DOHH2 (cell line): ENCODE data around the gene BTRC.
A peak's percentile ranks its signal among the peaks of the same experiment; 100 is the strongest.

ENCODE experiments used
- H3F3A ChIP-seq: fragments of 200-600 bp; sonication (generic), shearing (Covaris generic); 2 replicates; pipeline ENCODE4 v1.6.0; 2016; ENCODE audit warnings: antibody characterized with exemption, mild to moderate bottlenecking; ENCODE audit not compliant: control insufficient read depth, insufficient read depth
- H3K27ac ChIP-seq: fragments of 200-600 bp; sonication (generic); 2 replicates; pipeline ENCODE4 v1.5.1; 2014; ENCODE audit warnings: low read depth, mild to moderate bottlenecking, low read length, moderate library complexity
- H3K27me3 ChIP-seq: fragments of 200-600 bp; sonication (generic); 2 replicates; pipeline ENCODE4 v1.6.1; 2014; ENCODE audit warnings: mild to moderate bottlenecking, low read length, mixed read lengths; ENCODE audit not compliant: control insufficient read depth
- H3K36me3 ChIP-seq: fragments of 200-600 bp; sonication (generic); 2 replicates; pipeline ENCODE4 v1.6.1; 2014; ENCODE audit warnings: mild to moderate bottlenecking, low read length, moderate library complexity, mixed read lengths; ENCODE audit not compliant: control insufficient read depth
- H3K4me1 ChIP-seq: fragments of 200-600 bp; sonication (generic); 2 replicates; pipeline ENCODE4 v1.6.1; 2014; ENCODE audit warnings: mild to moderate bottlenecking, low read length, mixed read lengths; ENCODE audit not compliant: control insufficient read depth
- H3K4me2 ChIP-seq: fragments of 200-600 bp; sonication (generic); 2 replicates; pipeline ENCODE4 v1.6.0; 2014; ENCODE audit warnings: mild to moderate bottlenecking, low read length, moderate library complexity
- H3K4me3 ChIP-seq: fragments of 200-600 bp; sonication (generic); 2 replicates; pipeline ENCODE4 v1.5.1; 2014; ENCODE audit warnings: mild to moderate bottlenecking, low read length, mixed read lengths
- H3K79me2 ChIP-seq: fragments of 200-600 bp; sonication (generic); 2 replicates; pipeline ENCODE4 v1.6.1; 2014; ENCODE audit warnings: mild to moderate bottlenecking, low read length, mixed read lengths; ENCODE audit not compliant: control insufficient read depth
- H3K9me2 ChIP-seq: fragments of 200-600 bp; sonication (generic); replicated peaks from 2 replicates; pipeline ENCODE4 v1.6.1; 2014; ENCODE audit warnings: mild to moderate bottlenecking, low read length, mixed read lengths; ENCODE audit not compliant: control insufficient read depth
- H3K9me3 ChIP-seq: fragments of 200-600 bp; sonication (generic); 2 replicates; pipeline ENCODE4 v1.6.1; 2014; ENCODE audit warnings: antibody characterized with exemption, low read length, mixed read lengths; ENCODE audit not compliant: control insufficient read depth, insufficient read depth
- H4K20me1 ChIP-seq: fragments of 200-600 bp; sonication (generic); 2 replicates; pipeline ENCODE4 v1.6.0; 2014; ENCODE audit warnings: low read depth, mild to moderate bottlenecking, antibody characterized with exemption, low read length, moderate library complexity; ENCODE audit not compliant: control insufficient read depth, insufficient read depth
- CTCF ChIP-seq: fragments of 200-600 bp; sonication (generic); IDR thresholded peaks from one replicate; pipeline ENCODE4 v1.5.1; 2014; ENCODE audit warnings: antibody characterized with exemption, mild to moderate bottlenecking, low read depth, low read length; ENCODE audit not compliant: poor library complexity, severe bottlenecking
- EZH2phosphoT487 ChIP-seq: fragments of 200-600 bp; sonication (generic); IDR thresholded peaks from 2 replicates; pipeline ENCODE4 v1.6.1; 2017; ENCODE audit warnings: borderline replicate concordance, mild to moderate bottlenecking, antibody characterized with exemption, low read length, moderate library complexity, mixed read lengths

BTRC gene

GRCh38 chr10:101565370-101565900 lies 211.5 kb downstream of the BTRC start:
- H3K79me2 ChIP-seq: no peaks in the 10 kb centered on the region
- H3K9me2 ChIP-seq: no peaks in the 10 kb centered on the region
- TF ChIP-seq EZH2phosphoT487 (no peak), CTCF (no peak)
- H3K27ac ChIP-seq: no peak overlapping the region
- H3K36me3 ChIP-seq: no peaks in the 10 kb centered on the region
- H3K4me2 ChIP-seq: no peak overlapping the region
- peaks cover 20% of the 10 kb centered on the region for H3K4me1 ChIP-seq
- H3K4me3 ChIP-seq: no peak overlapping the region
- H3K9me3 ChIP-seq: no peaks in the 10 kb centered on the region
- peaks cover 47% of the 10 kb centered on the region for H3K27me3 ChIP-seq
- H4K20me1 ChIP-seq: no peaks in the 10 kb centered on the region; the same call in 1 of the 2 replicates
- no peaks in the 10 kb centered on the region for H3F3A ChIP-seq

DNA sequence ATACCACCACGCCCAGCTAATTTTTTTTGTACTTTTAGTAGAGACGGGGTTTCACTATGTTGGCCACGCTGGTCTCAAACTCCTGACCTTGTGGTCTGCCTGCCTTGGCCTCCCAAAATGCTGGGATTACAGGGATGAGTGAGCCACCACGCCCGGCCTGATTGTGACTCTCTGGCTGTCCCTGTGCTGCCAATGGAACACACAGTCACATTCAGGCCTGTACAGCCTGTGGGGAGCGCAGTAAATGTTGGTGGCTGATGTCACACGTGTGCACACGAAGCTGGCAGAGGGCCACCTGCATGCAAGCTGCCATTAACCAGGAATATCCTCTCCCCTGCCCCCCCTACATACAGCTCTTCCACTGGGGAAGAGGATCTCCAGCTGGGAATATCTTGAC lies 212.0 kb downstream of the BTRC start:
- H3K36me3 ChIP-seq: no peaks in the 10 kb centered on the region
- H3K9me3 ChIP-seq: no peaks in the 10 kb centered on the region
- H3K4me3 ChIP-seq: peak overlapping the region; percentile 27
- no peak overlapping the region for H3K27ac ChIP-seq
- H3F3A ChIP-seq: no peaks in the 10 kb centered on the region
- H3K9me2 ChIP-seq: no peaks in the 10 kb centered on the region
- peak overlapping the region; percentile 68 for H3K4me2 ChIP-seq
- no peaks in the 10 kb centered on the region for H3K79me2 ChIP-seq
- H4K20me1 ChIP-seq: no peaks in the 10 kb centered on the region; the same call in 1 of the 2 replicates
- peaks cover 47% of the 10 kb centered on the region for H3K27me3 ChIP-seq
- no peak for TF ChIP-seq EZH2phosphoT487
- TF ChIP-seq CTCF: no peak
- H3K4me1 ChIP-seq: peaks cover 25% of the 10 kb centered on the region

GRCh38 chr10:101566333-101567164 lies 212.6 kb downstream of the BTRC start:
- H3K4me3 ChIP-seq: peak overlapping the region; percentile 27
- no peaks in the 10 kb centered on the region; the same call in 1 of the 2 replicates for H4K20me1 ChIP-seq
- H3K79me2 ChIP-seq: no peaks in the 10 kb centered on the region
- H3K27ac ChIP-seq: no peak overlapping the region
- H3K4me1 ChIP-seq: peaks cover 25% of the 10 kb centered on the region
- no peaks in the 10 kb centered on the region for H3K36me3 ChIP-seq
- TF ChIP-seq CTCF: no peak
- peak; percentile 55 for TF ChIP-seq EZH2phosphoT487
- no peaks in the 10 kb centered on the region for H3F3A ChIP-seq
- no peaks in the 10 kb centered on the region for H3K9me3 ChIP-seq
- no peaks in the 10 kb centered on the region for H3K9me2 ChIP-seq
- peak overlapping the region; percentile 68 for H3K4me2 ChIP-seq
- H3K27me3 ChIP-seq: peaks cover 51% of the 10 kb centered on the region
